Measurements from ENCODE around the gene SMYD1. TPM values are rescaled to one million over a fixed set of nuclear protein-coding genes. Genes with fewer than 3 reads are reported as not detected.

Gene SMYD1
- total and polyA plus RNA-seq, 5 donors from 2014 or later: not detected

GRCh38 chr2:88070055-88070454, 2.4 kb downstream of the SMYD1 start:
- no peak for DNase-seq
- Mint-ChIP-seq H3K27ac (no peak overlapping the region), H3K27me3 (peaks cover 27% of the 10 kb centered on the region), H3K9me3 (peaks cover 0 to 2% (median 0%) of the 10 kb centered on the region in 7 donors), H3K36me3 (no peaks in the 10 kb centered on the region), H3K4me3 (no peak overlapping the region), H3K4me1 (no peaks in the 10 kb centered on the region)
- H3K4me3 ChIP-seq (ENCODE audit: low read depth, low read length): no peak overlapping the region
- no peaks in the 10 kb centered on the region for H3K4me1 ChIP-seq (ENCODE audit: control insufficient read depth, insufficient read depth, low read length, poor library complexity, severe bottlenecking)
- no peaks in the 10 kb centered on the region for H3K9me3 ChIP-seq (ENCODE audit: control insufficient read depth in 2 of 2, low read length in 2 of 2)
- ATAC-seq (ENCODE audit: low read depth in 2 of 2): no peak
- H3K27ac ChIP-seq (ENCODE audit: insufficient read depth, low read length, poor library complexity, severe bottlenecking): no peak overlapping the region
- H3K27me3 ChIP-seq (ENCODE audit: control insufficient read depth, insufficient read depth, low read length): no peaks in the 10 kb centered on the region
- H3K36me3 ChIP-seq (ENCODE audit: control insufficient read depth, insufficient read depth, low read length): no peaks in the 10 kb centered on the region

DNA sequence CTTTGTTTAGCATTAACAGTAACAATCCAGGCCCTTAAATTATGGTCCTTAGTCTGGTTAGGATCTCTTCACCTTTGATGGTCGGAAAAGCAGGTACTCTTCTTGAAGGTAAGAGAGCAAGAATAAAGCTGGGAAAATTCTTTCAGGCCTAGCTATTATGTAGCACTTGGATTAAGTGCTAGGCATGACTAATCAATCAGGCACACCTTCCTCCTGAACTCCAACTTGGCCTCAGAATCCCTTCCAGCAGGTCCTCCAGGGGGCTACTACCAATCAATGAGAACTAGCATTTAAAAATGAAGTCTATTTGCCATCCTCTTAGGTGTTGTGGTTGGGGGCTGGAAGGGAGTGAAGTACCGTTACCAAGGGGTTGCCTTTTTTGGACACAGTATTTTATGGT, 3.7 kb downstream of the SMYD1 start:
- H3K4me3 ChIP-seq (ENCODE audit: low read depth, low read length): no peak overlapping the region
- H3K27me3 ChIP-seq (ENCODE audit: control insufficient read depth, insufficient read depth, low read length): no peaks in the 10 kb centered on the region
- H3K9me3 ChIP-seq (ENCODE audit: control insufficient read depth in 2 of 2, low read length in 2 of 2): no peaks in the 10 kb centered on the region
- DNase-seq: no peak
- Mint-ChIP-seq H3K9me3 (peaks cover 0 to 2% (median 0%) of the 10 kb centered on the region in 7 donors), H3K27me3 (peaks cover 31% of the 10 kb centered on the region), H3K4me3 (no peak overlapping the region), H3K4me1 (no peaks in the 10 kb centered on the region), H3K27ac (no peak overlapping the region), H3K36me3 (no peaks in the 10 kb centered on the region)
- H3K27ac ChIP-seq (ENCODE audit: insufficient read depth, low read length, poor library complexity, severe bottlenecking): no peak overlapping the region
- ATAC-seq (ENCODE audit: low read depth in 2 of 2): no peak
- H3K4me1 ChIP-seq (ENCODE audit: control insufficient read depth, insufficient read depth, low read length, poor library complexity, severe bottlenecking): no peaks in the 10 kb centered on the region
- H3K36me3 ChIP-seq (ENCODE audit: control insufficient read depth, insufficient read depth, low read length): no peaks in the 10 kb centered on the region

DNA sequence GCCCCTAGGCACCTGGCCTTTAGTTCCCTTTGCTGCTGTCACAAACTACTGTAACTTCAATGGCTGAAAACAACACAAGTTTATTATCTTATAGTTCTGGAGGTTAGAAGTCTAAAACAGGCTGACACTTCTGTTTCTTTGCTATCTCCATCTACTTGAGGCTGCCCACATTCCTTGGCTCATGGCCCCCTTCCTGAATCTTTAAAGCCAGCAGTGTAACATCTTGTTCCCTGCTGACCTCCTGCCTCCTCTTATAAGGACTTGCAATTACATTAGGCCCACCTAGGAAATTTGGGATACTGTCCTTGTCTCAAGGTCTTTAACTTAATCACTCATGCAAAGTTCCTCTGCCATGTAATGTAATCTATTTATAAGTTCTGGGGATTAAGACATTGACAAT, 6.5 kb downstream of the SMYD1 start:
- H3K27me3 Mint-ChIP-seq: peaks cover 36% of the 10 kb centered on the region
- H3K27ac ChIP-seq (ENCODE audit: insufficient read depth, low read length, poor library complexity, severe bottlenecking): no peak overlapping the region
- no peaks in the 10 kb centered on the region for H3K36me3 ChIP-seq (ENCODE audit: control insufficient read depth, insufficient read depth, low read length)
- H3K27me3 ChIP-seq (ENCODE audit: control insufficient read depth, insufficient read depth, low read length): no peaks in the 10 kb centered on the region
- H3K4me1 ChIP-seq (ENCODE audit: control insufficient read depth, insufficient read depth, low read length, poor library complexity, severe bottlenecking): no peaks in the 10 kb centered on the region
- H3K27ac Mint-ChIP-seq: no peak overlapping the region
- H3K4me1 Mint-ChIP-seq: no peaks in the 10 kb centered on the region
- no peaks in the 10 kb centered on the region for H3K9me3 ChIP-seq (ENCODE audit: control insufficient read depth in 2 of 2, low read length in 2 of 2)
- no peaks in the 10 kb centered on the region for H3K36me3 Mint-ChIP-seq
- ATAC-seq (ENCODE audit: low read depth in 2 of 2): no peak
- H3K4me3 Mint-ChIP-seq: no peak overlapping the region
- H3K9me3 Mint-ChIP-seq: peaks cover 0 to 2% (median 0%) of the 10 kb centered on the region in 7 donors
- H3K4me3 ChIP-seq (ENCODE audit: low read depth, low read length): no peak overlapping the region
- no peak for DNase-seq

DNA sequence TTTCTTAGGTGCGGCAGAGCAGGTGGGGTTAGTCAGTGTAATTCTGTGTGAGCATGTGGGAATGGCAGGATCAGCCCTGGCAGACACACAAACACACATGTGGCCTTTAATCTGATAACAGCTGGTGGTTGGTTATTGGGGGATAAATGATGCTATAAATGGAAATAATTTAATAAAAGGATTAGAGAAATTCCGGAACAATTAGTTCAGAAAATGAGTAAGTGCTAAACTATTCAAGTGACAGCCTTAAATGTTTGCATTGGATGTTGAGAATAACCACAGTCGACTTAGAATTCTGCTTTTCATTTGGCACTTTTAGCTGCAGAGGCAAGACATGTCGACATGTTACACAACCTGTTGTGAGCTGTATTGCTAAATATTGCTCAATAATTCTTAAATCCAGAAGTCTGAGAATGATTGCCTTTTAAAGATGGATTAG, 7.2 kb downstream of the SMYD1 start:
- Mint-ChIP-seq H3K36me3 (no peaks in the 10 kb centered on the region), H3K27me3 (peaks cover 43% of the 10 kb centered on the region), H3K9me3 (peaks cover 0 to 2% (median 0%) of the 10 kb centered on the region in 7 donors), H3K4me1 (no peaks in the 10 kb centered on the region), H3K27ac (no peak overlapping the region), H3K4me3 (no peak overlapping the region)
- no peak for ATAC-seq (ENCODE audit: low read depth in 2 of 2)
- H3K4me3 ChIP-seq (ENCODE audit: low read depth, low read length): no peak overlapping the region
- H3K9me3 ChIP-seq (ENCODE audit: control insufficient read depth in 2 of 2, low read length in 2 of 2): no peaks in the 10 kb centered on the region
- no peaks in the 10 kb centered on the region for H3K27me3 ChIP-seq (ENCODE audit: control insufficient read depth, insufficient read depth, low read length)
- no peaks in the 10 kb centered on the region for H3K4me1 ChIP-seq (ENCODE audit: control insufficient read depth, insufficient read depth, low read length, poor library complexity, severe bottlenecking)
- H3K27ac ChIP-seq (ENCODE audit: insufficient read depth, low read length, poor library complexity, severe bottlenecking): no peak overlapping the region
- no peaks in the 10 kb centered on the region for H3K36me3 ChIP-seq (ENCODE audit: control insufficient read depth, insufficient read depth, low read length)
- DNase-seq: no peak

DNA sequence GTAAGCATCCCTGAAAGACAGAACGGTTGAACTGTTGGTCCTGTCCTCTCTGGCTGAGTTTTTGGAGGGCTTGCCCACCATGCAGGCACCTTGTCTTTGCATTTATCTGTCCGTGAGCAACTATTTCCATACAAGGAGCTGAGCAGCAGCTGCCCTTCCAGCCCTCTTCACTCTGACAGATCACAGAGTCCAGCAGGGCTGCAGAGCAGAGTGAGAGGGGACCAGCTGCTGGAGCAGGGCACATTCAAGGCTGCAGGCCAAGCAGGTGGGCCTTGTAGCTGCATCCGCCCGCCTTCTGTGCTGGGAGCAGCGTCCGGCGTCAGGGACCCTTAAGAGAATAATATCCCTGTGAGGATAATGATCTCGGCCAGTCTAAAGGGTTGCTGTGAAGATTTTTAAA, 9.5 kb downstream of the SMYD1 start:
- H3K27me3 ChIP-seq (ENCODE audit: control insufficient read depth, insufficient read depth, low read length): no peaks in the 10 kb centered on the region
- Mint-ChIP-seq H3K4me3 (no peak overlapping the region), H3K4me1 (no peaks in the 10 kb centered on the region), H3K9me3 (peaks cover 0 to 2% (median 0%) of the 10 kb centered on the region in 7 donors), H3K27me3 (peaks cover 40% of the 10 kb centered on the region), H3K36me3 (no peaks in the 10 kb centered on the region), H3K27ac (no peak overlapping the region)
- ATAC-seq (ENCODE audit: low read depth in 2 of 2) (no peak), DNase-seq (no peak)
- no peak overlapping the region for H3K4me3 ChIP-seq (ENCODE audit: low read depth, low read length)
- no peak overlapping the region for H3K27ac ChIP-seq (ENCODE audit: insufficient read depth, low read length, poor library complexity, severe bottlenecking)
- H3K9me3 ChIP-seq (ENCODE audit: control insufficient read depth in 2 of 2, low read length in 2 of 2): no peaks in the 10 kb centered on the region
- no peaks in the 10 kb centered on the region for H3K36me3 ChIP-seq (ENCODE audit: control insufficient read depth, insufficient read depth, low read length)
- H3K4me1 ChIP-seq (ENCODE audit: control insufficient read depth, insufficient read depth, low read length, poor library complexity, severe bottlenecking): no peaks in the 10 kb centered on the region

- no peaks in the 10 kb centered on the region for H3K4me1 ChIP-seq (ENCODE audit: control insufficient read depth, insufficient read depth, low read length, poor library complexity, severe bottlenecking)
- ATAC-seq (ENCODE audit: low read depth in 2 of 2): no peak
- H3K4me1 Mint-ChIP-seq: no peaks in the 10 kb centered on the region
These were observed 11.1 kb downstream of the SMYD1 start for GRCh38 chr2:88078643-88079172.

DNA sequence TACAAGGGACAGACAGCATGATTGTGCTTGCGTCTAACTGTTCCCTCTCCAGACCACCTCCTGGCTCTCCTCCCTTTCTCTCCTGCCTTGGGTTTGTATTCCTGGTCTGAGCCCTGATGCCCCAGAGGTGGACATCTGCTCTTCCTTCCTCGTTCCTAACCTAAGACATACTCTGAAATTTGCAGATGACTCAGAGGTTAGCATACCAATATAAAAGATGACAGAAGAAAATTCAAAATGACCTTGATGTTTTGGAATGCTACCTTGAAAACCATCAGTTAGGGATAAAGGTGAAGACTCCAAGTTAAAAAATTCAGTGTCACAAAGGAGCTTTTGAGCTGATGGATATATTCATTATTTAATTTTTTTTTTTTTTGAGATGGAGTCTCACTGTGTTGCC, 12.9 kb downstream of the SMYD1 start:
- DNase-seq: no peak
- Mint-ChIP-seq H3K9me3 (no peaks in the 10 kb centered on the region), H3K4me1 (no peaks in the 10 kb centered on the region)

More at GRCh38 chr2:88078643-88079172, 11.1 kb downstream of the SMYD1 start:
- H3K9me3 ChIP-seq (ENCODE audit: control insufficient read depth in 2 of 2, low read length in 2 of 2): no peaks in the 10 kb centered on the region
- peaks cover 29% of the 10 kb centered on the region for H3K27me3 Mint-ChIP-seq
- no peaks in the 10 kb centered on the region for H3K27me3 ChIP-seq (ENCODE audit: control insufficient read depth, insufficient read depth, low read length)
- H3K36me3 ChIP-seq (ENCODE audit: control insufficient read depth, insufficient read depth, low read length): no peaks in the 10 kb centered on the region
- no peak for DNase-seq
- H3K27ac Mint-ChIP-seq: no peak overlapping the region
- H3K4me3 ChIP-seq (ENCODE audit: low read depth, low read length): no peak overlapping the region
- no peak overlapping the region for H3K4me3 Mint-ChIP-seq
- peaks cover 0 to 2% (median 0%) of the 10 kb centered on the region in 7 donors for H3K9me3 Mint-ChIP-seq
- no peak overlapping the region for H3K27ac ChIP-seq (ENCODE audit: insufficient read depth, low read length, poor library complexity, severe bottlenecking)
- H3K36me3 Mint-ChIP-seq: no peaks in the 10 kb centered on the region

GRCh38 chr2:88081924-88082608, 14.4 kb downstream of the SMYD1 start:
- no peaks in the 10 kb centered on the region for H3K4me1 ChIP-seq (ENCODE audit: control insufficient read depth, insufficient read depth, low read length, poor library complexity, severe bottlenecking)
- H3K9me3 Mint-ChIP-seq: no peaks in the 10 kb centered on the region
- no peak for DNase-seq
- no peak overlapping the region for H3K4me3 Mint-ChIP-seq
- H3K36me3 Mint-ChIP-seq: no peaks in the 10 kb centered on the region
- H3K27me3 Mint-ChIP-seq: peaks cover 11% of the 10 kb centered on the region
- no peaks in the 10 kb centered on the region for H3K27me3 ChIP-seq (ENCODE audit: control insufficient read depth, insufficient read depth, low read length)
- H3K27ac Mint-ChIP-seq: no peak overlapping the region
- H3K36me3 ChIP-seq (ENCODE audit: control insufficient read depth, insufficient read depth, low read length): no peaks in the 10 kb centered on the region
- H3K4me1 Mint-ChIP-seq: no peaks in the 10 kb centered on the region
- no peaks in the 10 kb centered on the region for H3K9me3 ChIP-seq (ENCODE audit: control insufficient read depth in 2 of 2, low read length in 2 of 2)
- ATAC-seq (ENCODE audit: low read depth in 2 of 2): no peak
- H3K27ac ChIP-seq (ENCODE audit: insufficient read depth, low read length, poor library complexity, severe bottlenecking): no peak overlapping the region
- H3K4me3 ChIP-seq (ENCODE audit: low read depth, low read length): no peak overlapping the region

More for the DNA sequence above, 12.9 kb downstream of the SMYD1 start:
- H3K4me1 ChIP-seq (ENCODE audit: control insufficient read depth, insufficient read depth, low read length, poor library complexity, severe bottlenecking): no peaks in the 10 kb centered on the region
- no peaks in the 10 kb centered on the region for H3K36me3 ChIP-seq (ENCODE audit: control insufficient read depth, insufficient read depth, low read length)
- H3K27ac ChIP-seq (ENCODE audit: insufficient read depth, low read length, poor library complexity, severe bottlenecking): no peak overlapping the region
- no peaks in the 10 kb centered on the region for H3K27me3 ChIP-seq (ENCODE audit: control insufficient read depth, insufficient read depth, low read length)
- no peaks in the 10 kb centered on the region for H3K9me3 ChIP-seq (ENCODE audit: control insufficient read depth in 2 of 2, low read length in 2 of 2)
- Mint-ChIP-seq H3K36me3 (no peaks in the 10 kb centered on the region), H3K27ac (no peak overlapping the region), H3K27me3 (peaks cover 19% of the 10 kb centered on the region), H3K4me3 (no peak overlapping the region)
- H3K4me3 ChIP-seq (ENCODE audit: low read depth, low read length): no peak overlapping the region
- ATAC-seq (ENCODE audit: low read depth in 2 of 2): no peak
